NOMO-1 treated with dmso at 0.1 percent for 144 hours (cell line): ENCODE measurements around the gene TRAP1.
"Not testable (repeated sequence)": the region's sequence is repeated elsewhere in the genome, so short reads cannot be mapped to it uniquely, and the experiment has no call there.

Source experiments
- DNase-seq: peaks from one replicate; lab custom pipeline; 2025; ENCODE audit not compliant: unreplicated experiment; lab: John Stamatoyannopoulos, UW

Gene TRAP1

DNA sequence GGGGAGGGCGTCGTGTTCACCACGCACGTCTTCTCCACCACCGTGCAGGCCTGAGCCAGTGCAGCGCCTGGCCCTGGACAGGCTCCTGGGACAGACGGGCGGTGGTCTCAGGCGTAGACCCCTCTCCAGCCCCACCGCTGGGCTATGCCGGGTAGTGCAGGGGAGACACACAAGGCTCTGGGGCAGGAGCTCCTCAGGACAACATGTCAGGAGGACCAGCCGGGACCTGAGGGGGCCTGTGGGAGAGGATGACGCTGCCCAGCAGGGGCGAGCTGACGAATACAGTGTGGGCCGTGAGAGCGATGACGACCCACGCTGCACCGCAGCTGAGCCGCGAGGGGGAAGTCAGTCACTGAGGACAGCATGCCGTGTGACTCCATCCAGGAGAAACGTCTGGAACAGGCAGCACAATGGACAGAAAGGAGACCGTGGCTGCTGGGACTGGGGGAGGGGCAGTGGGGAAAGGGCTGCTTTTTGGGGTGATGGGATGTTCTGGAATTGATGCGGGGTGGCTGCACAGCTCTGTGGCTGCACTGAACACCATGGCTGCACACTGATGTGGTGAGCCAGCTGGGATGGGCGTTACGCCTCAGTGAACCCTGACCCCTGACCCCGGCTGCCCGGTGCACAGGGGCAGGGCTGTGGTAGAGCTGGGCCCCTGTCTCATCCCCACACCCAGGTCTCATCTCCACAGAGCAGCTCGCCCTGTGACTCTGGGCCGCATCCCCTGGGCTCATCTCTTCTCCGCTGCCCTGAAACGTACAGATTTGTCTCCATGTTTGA, 42.6 kb downstream of the TRAP1 start:
- DNase-seq: no peak

DNA sequence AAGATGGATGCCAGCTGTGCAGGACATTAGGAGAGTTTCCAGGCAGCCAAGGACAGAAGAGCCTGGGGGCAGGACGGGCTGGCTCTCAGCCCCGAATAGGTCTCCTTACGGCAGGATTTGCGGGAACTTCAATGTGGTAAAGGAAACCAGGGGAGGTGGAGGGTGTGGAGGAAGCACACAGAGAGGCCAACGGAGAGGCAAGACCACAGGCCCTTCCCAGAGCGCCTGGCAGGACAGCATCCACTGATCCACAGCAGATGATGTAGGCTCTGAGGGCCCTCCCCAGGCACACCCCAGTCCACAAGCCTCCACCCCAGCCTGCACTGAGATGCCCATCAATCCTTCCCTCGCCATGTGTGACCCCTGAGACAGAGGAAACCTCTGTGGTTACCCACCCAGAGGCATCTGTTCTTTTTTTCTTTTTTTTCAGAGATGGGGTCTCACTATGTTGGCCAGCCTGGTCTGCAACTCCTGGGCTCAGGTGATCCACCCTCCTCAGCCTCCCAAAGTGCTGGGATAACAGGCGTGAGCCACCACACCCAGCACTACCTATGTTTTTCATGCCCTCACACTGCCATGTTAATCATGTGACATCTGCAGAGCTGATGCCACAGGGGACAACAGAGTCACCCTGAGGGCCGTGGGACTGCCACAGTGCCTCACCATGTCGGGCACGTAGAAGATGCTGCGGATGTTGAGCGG, 43.5 kb downstream of the TRAP1 start:
- DNase-seq: no peak

DNA sequence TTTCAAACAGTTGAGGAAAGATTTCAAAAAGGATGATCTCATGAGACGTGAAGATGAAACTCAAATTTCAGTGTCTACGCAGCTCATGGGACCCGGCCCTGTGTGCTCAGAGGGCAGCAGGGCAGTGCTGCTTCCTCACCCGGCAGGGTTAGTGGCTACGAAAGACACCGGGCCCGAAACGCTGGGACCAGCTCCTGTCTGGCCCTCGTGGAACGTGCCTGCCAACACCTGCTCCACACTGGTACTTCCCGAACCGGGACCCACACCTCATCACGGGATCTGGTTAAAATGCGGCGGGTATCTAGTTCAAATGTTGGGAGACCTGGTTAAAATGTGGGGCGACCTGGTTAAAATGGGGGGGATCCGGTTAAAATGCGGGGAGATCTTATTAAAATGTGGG, 44.1 kb downstream of the TRAP1 start:
- no peak for DNase-seq

DNA sequence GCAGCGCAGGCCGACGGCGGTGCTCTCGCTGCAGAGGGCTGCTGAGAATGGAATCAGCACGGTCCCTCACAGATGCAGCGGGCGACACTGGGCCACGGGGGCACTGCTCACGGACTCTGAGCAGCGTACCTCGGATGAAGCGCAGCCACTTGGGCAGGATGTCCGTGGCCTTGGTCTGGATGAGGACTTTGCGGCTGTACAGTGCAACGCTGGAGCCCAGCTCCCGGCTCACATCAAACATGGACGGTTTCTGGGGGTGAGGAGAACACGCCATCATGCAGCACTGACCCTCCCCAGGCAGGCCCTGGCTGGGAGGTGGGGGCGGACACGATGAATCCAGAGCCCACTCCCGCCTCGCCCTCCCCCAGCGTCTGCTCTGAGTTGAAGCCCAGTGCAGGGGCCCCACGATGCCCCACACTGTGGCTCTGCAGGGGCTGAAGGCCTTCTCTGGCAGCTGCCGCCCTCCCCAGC, 44.7 kb downstream of the TRAP1 start:
- DNase-seq: no peak

DNA sequence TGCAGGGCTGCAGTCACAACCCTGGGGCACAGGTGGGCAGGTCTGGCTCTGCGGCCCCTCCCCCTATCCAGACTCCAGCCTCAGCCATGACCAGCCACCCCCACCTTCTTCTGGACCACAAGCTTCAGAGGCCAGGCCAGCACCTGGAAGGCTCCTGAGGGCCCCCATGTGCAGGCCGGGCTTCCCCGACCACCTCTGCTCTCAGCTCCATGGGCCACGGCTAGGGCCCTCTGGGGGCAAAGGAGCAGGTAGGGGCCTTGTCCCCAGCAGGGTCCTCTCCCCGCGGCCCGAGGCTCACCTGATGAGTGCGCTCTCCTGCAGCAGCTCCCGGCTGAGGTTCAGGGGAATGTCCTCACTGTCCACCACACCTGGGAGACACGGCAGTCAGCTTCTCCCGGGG, 45.9 kb downstream of the TRAP1 start:
- no peak for DNase-seq

DNA sequence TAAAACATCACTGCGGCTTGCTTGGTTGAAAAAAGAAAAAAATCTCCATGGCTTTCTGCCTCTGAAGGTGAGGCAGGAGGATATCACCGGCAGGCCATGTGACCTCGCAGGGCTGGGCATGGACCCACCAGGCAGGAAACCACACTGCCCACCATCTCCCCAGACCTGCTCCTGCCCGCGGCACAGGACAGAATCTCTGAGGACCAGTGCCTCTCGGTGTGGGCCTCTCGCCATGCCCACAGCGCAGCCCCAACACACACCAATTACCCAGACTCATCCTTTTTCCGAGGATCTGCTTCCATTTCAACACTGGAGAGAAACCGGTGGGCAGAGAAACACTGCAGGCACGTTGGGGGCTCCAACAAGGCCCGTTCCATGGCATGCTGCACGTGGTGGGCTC, 46.6 kb downstream of the TRAP1 start:
- DNase-seq: no peak

DNA sequence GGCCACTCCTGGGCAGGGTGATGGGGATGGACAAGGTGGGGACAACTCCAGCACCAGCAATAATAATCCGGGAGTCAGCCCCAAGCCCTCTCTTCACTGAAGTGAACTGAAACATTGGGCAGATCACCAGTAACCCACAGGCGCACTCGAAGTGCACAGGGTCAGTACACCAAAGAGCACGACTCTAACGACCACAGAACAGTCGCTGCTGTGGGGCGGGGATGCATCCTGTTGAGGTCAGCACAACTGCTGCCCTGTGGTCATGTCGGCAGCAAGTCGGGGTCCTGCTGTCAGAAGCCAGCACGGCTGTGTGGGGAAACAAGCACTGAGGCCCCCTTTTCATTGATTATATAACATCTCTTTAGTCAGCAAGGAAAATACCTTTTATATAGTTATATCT, 48.2 kb downstream of the TRAP1 start:
- DNase-seq: no peak

DNA sequence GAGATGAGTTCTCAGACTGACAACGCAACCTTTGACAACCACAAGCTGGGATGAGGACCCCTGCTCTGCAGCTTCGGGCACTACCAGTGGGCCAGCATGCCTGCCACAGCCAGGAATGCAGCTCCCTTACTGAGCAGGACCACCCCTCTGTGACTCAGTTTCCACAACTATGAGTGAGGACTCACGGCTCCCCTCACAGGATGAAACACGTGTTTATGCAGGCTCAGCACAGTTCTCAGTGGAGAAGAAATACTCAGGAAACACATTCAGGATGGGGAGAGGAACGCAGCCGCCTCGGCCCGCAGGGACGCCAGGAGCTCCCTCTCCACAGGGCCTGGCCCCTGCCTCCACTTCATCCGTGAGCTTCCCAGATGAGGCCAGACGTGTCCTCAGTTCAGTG, 48.7 kb downstream of the TRAP1 start:
- no peak for DNase-seq

DNA sequence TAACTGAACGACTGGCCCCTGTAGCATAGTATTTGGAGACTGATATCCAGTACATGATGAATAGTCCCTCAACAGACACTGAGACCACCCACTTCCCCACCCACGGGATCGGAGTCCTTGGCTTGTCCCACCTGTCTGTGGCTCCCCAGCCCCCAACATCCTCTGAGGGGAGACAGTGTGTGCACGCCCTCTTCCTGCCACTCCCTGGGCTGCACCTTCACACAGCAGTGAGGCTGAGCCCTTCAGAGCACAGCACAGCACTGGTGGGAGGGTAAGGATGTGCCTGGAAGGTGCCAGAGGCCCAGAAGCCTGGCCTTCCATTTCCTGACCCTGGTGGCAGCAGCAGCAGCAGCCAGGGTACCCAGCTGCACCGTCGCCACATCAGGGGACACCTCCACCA, 51.8 kb downstream of the TRAP1 start:
- DNase-seq: no peak

DNA sequence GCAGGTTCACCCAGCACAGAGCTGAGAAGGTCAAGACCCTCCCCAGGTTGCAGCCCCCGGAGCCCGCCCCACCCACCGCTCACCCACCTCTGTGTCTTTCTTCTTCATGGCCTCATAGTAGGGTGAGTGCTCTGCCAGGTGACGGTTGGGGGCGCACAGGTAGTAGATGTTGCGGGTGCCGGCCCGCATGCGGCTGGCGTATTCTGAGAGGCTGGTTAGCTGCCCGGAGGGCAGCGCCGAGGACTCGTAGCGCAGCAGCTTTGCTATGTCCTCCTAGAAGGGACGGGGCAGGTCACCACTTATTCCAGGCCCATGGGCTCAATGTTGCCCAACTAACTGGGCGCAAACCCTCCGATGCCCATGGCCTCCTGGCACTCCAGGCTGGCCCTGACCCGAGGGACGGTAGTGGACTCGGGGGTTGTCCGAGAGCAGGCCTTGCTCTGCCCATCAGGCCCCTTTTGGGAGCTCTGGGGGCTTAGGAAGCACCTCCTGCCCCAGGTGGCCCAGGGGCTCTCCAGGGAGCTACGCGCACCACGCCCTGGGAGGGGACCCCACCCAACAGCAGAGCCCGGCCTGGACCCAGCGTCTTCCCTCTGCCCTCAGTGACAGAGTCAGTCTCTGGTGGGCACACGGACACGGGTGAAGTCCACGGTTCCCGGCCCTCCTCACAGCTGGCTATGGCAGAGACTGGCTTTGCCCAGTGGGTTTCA, 53.0 kb downstream of the TRAP1 start:
- no peak for DNase-seq

DNA sequence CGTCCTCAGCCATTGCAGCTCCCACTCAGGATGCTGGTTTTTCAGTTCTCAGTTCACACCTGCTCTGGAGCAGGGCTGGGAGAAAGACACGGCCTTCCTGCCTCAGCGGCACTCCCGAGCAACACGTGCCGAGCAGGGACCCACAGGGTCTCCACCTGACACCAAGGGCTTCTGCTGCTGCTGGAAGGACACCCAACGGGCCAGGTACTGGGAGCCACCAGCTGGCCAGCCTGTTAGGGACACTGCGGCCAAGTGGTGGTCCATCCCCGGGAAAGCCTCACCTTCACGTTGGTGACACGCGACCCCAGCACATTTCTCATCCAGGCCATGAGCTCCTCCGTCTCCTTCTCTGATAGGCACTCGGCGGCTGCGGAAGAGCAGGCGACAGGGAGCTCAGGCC, 54.7 kb downstream of the TRAP1 start:
- DNase-seq: no peak

DNA sequence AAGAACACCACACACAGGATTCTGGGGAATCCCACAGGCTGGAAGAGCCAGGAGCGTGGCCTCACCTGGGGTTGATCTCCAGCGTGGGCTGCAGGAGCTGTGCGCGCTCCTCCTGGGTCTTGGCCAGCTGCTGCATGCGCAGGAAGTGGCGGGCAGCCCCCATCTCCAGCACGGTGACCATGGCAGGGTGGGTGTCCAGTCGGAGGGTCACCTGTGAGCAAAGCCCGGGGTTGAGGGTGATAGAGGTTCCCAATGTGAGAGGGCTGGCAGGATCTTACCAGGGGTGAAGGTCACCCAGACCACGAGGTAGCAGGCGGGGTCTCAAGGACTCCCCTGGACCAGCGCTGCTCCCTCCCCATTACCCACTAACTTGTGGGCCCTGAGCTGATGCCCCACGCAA, 55.4 kb downstream of the TRAP1 start:
- DNase-seq: no peak

DNA sequence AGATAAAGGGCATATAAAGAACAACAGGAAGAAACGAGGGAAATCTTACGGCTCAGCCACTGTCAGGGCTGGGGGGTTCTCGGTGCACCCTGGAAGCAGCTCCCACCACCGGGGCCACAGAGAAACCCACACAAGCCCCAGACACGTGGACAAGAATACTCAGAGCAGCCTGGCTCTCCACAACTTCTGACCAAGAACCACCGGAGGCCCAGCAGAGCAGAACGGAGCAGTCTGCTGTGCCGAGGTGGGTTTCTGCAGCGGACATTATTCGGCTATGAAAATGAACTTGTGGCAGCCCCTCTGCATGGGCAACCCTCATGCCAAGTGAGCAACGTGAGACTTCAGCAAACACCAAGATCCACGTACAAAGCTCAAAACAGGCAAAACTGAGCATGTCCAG, 56.0 kb downstream of the TRAP1 start:
- no peak for DNase-seq

DNA sequence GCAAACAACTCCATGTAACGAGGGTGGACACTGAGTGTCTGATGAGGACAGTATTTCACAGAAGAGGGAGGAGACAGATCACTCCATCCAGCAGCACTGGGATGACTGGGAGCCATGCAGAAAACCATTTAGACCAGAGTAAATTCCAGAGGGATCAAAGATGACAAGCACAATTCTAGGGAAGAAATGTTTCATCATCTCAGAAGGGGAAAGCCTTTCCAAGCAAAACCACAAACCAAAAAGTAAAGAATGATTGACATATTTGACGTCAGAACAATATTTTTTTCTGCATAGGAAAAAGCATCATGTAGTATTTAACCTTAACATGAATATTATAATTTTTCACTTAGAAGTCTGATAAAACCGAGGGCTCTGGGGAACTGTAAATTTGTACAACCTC, 58.1 kb downstream of the TRAP1 start:
- no peak for DNase-seq

DNA sequence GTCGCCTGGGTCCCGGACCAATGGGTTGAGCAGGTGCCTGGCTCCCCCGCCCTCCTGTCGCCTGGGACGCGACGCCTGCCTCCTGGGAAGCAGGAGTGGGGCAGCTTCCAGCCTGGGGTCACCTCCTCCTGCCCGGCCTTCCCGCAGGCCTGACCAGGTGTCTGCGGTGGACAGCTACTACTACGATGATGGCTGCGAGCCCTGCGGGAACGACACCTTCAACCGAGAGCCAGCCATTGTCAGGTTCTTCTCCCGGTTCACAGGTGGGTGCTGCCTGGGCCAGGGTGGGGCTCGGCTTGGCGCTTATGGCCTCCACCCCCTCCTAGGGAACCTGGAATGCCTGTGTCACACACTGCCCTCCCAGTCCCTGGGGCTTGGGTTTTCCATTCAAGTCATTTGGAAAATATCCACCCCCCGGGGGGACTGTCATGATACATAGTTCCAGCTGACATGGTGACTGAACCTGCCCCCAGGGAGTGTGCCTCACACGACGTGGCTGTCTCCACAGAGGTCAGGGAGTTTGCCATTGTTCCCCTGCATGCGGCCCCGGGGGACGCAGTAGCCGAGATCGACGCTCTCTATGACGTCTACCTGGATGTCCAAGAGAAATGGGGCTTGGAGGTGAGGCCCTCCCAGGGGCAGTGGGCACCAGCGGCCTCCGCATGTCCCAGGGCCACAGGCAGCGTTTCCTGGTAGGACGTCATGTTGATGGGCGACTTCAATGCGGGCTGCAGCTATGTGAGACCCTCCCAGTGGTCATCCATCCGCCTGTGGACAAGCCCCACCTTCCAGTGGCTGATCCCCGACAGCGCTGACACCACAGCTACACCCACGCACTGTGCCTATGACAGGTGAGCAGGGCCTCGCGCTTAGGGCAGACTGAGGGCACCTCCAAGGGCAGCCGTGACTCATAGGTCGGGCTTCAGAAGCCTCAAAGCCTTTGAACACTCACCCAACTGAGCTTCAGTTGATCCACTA, 60.5 kb downstream of the TRAP1 start:
- no peak for DNase-seq

DNA sequence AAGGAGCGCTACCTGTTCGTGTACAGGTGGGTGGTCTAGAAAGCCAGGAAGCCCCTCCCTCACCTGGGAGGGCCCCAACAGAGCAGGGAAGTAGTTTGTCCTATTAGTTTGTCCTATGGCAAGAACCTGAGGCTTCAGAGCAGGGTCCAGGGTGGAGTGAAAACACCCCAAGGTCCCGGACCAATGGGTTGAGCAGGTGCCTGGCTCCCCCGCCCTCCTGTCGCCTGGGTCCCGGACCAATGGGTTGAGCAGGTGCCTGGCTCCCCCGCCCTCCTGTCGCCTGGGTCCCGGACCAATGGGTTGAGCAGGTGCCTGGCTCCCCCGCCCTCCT, 61.2 kb downstream of the TRAP1 start:
- not testable (repeated sequence) for DNase-seq

DNA sequence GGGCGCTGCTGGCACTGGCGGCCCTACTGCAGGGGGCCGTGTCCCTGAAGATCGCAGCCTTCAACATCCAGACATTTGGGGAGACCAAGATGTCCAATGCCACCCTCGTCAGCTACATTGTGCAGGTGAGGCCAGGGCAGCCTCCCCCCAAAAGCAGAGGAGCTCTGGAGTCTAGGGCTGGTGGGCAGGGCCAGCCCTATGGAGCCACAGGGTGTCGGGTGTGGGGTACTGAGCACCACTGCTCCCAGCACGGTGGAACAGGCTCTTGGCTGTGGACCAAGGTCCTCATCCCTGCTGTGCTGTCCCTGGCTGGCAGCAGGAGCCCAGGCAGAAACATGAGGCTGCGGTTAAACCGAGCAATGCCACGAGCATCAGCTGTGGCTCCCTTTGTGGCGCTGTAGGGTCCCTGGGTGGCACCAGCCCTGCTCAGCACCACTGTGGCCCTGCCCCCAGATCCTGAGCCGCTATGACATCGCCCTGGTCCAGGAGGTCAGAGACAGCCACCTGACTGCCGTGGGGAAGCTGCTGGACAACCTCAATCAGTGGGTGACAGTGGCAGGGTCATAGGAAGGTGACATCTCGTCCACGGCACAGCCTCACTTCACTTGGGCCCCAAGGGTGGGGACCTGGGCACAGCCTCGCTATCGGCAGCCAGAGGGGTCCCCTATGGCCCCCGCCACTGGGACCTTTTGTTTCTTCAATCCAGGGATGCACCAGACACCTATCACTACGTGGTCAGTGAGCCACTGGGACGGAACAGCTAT, 61.7 kb downstream of the TRAP1 start:
- DNase-seq: no peak

DNA sequence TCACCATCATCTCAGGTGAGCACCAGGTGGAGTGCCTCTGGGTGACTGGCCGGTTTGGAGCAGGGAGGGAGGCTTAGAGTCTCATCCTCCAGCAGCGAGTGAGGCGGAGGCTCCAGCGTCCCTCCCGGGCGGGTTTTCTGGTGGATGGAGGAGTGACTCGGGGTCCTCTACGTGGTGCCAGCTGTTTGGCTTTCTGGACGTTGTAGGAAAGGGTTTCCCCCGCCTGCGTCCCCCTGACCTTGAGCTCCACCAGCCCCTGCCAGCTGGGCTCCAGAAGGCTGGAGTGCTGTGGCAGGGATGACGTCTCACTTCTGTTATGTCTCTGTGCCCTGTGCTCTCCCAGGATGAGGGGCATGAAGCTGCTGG, 62.3 kb downstream of the TRAP1 start:
- DNase-seq: no peak

DNA sequence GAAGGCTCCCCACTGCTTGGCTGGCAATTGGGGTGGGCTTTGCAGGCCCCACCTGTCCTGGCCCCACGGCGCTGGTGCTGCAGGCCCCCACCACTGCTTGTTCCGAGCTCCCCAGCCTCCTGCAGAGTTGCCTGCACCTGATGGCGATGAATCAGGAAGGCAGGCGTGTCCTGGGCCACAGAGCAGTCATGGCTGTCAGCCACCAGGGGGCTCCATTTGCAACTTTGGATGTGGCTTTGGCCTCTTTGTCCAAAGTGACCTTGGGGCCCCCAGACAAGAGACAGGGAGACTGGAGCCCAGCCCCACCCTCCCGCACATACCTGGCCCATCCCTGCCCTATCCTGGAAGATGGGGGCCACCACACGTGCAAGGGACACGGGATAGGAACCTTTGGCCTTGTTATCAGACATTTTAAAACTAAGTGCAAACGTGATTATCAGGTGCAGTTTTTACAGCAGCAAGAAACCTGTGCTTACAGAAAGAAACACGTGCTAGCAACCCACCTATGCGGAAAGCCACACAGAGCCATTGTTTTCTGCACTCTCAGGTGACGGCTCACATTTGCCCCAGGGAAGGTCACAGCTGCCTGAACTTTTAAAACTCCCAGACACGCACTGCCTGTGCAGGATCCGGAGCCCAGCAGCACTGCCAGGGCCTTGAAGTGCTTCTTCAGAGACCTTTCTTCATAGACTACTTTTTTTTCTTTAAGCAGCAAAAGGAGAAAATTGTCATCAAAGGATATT, 62.9 kb downstream of the TRAP1 start, which contains the start of gene DNASE1:
Gene DNASE1 (plus strand): TSS at position 443 of the 743 bp plus-strand sequence. CDS start 683 bp downstream, outside the sequence.
- peak; percentile 18 for DNase-seq
